Jurkat, Clone E6-1 (cell line): ENCODE measurements around the gene ZNF550. TPM values are rescaled to one million over a fixed set of nuclear protein-coding genes. Genes with fewer than 3 reads are reported as not detected.

Experiments
- DNase-seq: peaks from one replicate; pipeline ENCODE4 v3.0.0-alpha.2; 2011; ENCODE audit warnings: low read depth, low spot score
- H3K4me3 ChIP-seq: 2 replicates; pipeline ENCODE4 v1.5.1; 2011; ENCODE audit warnings: mild to moderate bottlenecking, low read length, control low read depth, moderate library complexity
- polyA plus RNA-seq: library from polyadenylated mRNA; unstranded; fragments of >200 nt; gene quantifications from one replicate; pipeline ENCODE4 v1.2.1, GENCODE V29; 2012; ENCODE audit warnings: missing spikeins; ENCODE audit not compliant: insufficient read length, insufficient read depth

The ZNF550 gene
- 9.5 TPM for polyA plus RNA-seq

- H3K4me3 ChIP-seq: peak within 1 kb of the TSS; percentile 88
- peak; percentile 83 for DNase-seq
Observed at GRCh38 chr19:57559404-57560025, at the start of gene ZNF550. TSS of gene ZNF550 (minus strand) at chr19:57559863. CDS start at chr19:57559682, 181 bp downstream.

DNA sequence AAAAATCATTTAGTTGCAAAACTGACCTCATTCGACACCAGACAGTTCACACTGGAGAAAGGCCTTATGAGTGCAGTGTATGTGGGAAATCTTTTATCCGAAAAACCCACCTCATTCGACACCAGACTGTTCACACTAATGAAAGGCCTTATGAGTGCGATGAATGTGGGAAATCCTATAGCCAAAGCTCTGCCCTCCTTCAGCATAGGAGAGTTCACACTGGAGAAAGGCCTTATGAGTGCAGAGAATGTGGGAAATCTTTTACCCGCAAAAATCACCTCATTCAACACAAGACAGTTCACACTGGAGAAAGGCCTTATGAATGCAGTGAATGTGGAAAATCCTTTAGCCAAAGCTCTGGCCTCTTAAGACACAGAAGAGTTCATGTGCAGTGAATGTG is 47.3 kb upstream of the ZNF550 start:
- no peak overlapping the region for H3K4me3 ChIP-seq
- no peak for DNase-seq

GRCh38 chr19:57599761-57600383 is 40.2 kb upstream of the ZNF550 start, which contains the start of gene ZNF530:
TSS of gene ZNF530 (plus strand) at chr19:57599885. CDS start at chr19:57604346, 4,461 bp downstream.
- peak; percentile 90 for DNase-seq
- peak within 1 kb of the TSS; percentile 78 for H3K4me3 ChIP-seq

DNA sequence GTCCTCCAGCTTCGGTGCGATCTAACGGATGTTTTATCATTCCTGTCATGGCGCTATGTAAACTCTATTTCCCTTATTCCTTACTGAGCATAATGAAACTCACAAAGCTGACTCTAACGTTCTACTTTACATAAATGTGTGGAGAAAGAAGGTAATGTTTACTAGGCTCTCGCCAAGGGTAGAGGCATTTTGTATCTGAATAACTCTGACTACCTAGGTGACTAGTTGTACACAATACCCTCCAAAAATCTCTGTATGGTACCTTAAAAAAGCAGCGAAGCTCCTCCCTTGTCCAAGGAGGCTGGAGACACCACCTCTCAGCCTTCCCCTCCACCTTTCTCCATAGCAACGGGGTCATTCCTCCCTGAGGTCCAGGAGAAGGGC is 39.7 kb upstream of the ZNF550 start:
- peak overlapping the region; percentile 78 for H3K4me3 ChIP-seq
- DNase-seq: no peak

GRCh38 chr19:57587529-57587928 is 27.9 kb upstream of the ZNF550 start:
- no peak for DNase-seq

DNA sequence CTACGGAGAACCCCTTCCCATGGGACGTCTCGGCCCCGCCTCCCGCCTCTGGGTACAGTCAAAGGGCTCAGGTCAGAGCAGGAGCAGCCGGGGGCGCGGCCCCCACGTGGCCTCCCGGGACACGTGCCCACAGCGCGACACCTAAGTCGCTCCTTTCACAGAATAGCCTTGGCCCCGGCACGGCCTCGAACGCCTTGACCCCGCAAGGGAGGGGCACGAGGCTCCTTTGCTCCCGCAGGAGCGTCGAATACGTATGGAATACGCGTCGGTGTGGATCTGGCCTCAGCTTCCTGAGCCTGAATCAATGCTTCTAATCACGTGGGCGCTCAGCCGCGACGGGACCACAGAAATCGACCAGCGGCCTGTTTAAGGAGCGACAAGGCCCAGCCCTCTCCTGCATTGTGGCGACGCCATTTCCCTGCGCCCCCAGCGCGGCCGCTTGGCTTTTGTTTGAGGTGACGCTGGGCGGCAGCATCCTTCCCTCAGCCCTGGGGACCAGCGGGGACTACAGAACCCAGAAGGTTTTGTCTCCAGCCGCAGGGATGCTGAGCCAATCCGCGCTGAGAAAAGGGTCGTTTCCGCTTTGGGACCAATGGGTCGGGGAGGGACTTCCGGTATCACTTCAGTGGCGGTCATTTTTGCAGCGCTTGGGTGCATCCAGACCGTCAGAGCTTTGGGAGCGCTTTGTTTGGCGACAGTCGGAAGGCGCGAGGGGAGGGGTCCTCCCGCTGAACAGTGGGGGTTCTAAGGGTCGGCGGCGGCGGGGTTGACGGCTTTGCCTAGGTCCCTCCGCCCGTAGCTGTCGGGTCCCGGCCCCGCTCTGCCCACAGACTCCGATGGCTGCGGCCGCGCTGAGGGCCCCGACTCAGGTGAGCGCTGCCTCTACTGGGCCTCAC is 24.1 kb upstream of the ZNF550 start, which contains the start of gene ZIK1:
TSS of gene ZIK1 (plus strand) at position 625 of the 896 bp plus-strand sequence. CDS start at position 837, 212 bp downstream.
- no peak within 1 kb of the TSS for H3K4me3 ChIP-seq
- DNase-seq: no peak

More at GRCh38 chr19:57587529-57587928, 27.9 kb upstream of the ZNF550 start:
- H3K4me3 ChIP-seq: no peak overlapping the region

- no peak overlapping the region for H3K4me3 ChIP-seq
Observed at GRCh38 chr19:57583104-57583520, 23.4 kb upstream of the ZNF550 start.

DNA sequence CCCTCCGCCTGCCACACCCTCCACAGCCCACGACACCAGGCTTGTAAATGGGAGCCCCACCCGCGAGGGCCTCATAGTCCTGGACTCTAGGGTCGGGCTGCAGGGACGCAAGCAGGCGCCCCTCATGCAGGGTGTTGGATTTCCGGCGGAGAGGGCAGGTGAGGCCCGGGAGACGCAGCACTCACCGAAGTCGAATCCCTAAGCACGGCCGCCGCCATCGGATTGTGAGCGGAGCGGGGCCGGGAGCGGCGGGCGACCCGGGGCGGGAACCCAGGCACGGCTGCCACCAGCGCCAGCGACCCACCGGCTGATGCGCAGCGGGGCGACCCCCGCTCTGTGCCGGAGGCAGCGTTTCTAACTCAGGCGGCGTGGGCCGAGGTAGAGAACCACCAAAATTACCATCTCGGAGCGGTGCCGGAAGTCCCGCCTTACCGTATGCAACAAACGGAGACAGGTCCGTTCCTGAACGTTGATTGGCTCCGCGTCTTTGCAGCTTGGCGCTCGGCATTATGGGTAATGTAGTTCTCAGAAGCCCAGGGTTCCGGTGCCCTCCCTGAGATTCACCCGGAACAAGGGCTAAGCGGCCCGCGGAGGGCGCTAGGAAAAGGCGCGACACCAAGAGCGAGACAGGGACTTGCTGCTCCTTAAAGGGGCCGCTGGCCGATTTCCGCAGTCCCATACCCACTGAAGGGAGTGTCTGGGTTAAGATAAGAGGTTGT is 19.0 kb upstream of the ZNF550 start, which contains the start of gene ZNF416:
TSS of gene ZNF416 (minus strand) at position 425 of the 719 bp plus-strand sequence. CDS start at position 218, 207 bp downstream.
- peak within 1 kb of the TSS; percentile 77 for H3K4me3 ChIP-seq
- DNase-seq: peak; percentile 99

More at GRCh38 chr19:57583104-57583520, 23.4 kb upstream of the ZNF550 start:
- no peak for DNase-seq

DNA sequence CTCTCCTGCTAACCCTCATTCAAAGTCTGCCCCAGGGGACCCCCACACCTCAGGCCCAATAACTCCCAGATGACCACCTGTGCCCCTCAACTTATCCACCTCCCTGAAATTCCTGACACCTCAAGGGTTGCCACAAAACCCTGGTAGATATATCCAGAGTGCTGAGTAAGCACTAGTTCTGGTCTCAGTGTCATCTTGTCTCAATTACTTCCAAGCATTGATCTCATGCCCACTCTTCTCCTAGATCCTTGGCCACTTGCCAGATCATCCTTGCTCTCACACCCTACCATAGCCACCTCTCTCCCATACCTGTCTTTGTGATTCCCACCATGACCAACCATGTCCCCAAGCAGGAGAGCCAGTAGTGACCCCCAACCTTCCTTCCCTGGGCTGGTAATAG is 17.0 kb upstream of the ZNF550 start:
- H3K4me3 ChIP-seq: no peak overlapping the region

DNA sequence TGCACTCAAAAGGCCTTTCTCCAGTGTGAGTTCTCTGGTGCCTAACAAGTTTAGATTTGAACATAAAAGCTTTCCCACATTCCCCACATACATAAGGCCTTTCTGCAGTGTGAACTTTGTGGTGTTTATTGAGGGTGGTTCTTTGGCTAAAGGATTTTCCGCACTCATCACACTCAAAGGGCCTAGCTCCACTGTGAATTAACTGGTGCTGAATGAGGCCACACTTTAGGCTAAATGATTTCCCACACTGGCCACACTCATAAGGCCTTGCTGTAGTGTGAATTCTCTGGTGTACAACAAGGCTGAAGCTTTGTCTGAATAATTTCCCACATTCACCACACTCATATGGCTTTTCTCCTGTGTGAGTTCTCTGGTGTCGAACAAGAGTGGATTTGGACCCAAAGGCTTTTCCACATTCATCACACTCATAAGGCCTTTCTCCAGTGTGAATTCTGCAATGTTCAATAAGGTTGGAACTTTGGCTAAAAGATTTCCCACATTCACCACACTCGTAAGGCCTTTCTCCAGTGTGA is 12.8 kb upstream of the ZNF550 start:
- DNase-seq: no peak
- no peak overlapping the region for H3K4me3 ChIP-seq

More for the DNA sequence above, 17.0 kb upstream of the ZNF550 start:
- DNase-seq: no peak

DNA sequence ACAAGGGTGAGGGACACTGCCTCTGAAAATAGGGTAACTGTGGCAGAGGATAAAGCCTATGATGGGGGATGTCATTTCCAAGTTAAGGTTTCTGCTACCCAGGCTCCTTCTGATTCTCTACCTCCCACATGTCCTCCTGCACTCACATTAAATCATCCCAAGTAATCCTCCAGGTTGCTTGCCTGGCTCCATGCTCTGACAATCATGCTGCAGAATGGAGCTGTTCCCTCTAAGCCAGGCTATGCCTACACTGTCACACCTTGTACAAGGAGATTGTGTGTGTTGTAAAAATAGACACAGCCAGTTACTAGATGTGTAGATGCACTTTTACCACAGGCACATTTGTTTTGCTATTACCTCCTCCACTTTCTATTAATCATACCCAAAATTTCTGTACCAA is 11.0 kb upstream of the ZNF550 start:
- H3K4me3 ChIP-seq: no peak overlapping the region
- no peak for DNase-seq

GRCh38 chr19:57566396-57567265 is 7.0 kb upstream of the ZNF550 start:
- DNase-seq: peak; percentile 54
- H3K4me3 ChIP-seq: no peak overlapping the region

GRCh38 chr19:57563547-57563946 is 3.9 kb upstream of the ZNF550 start:
- H3K4me3 ChIP-seq: no peak overlapping the region
- DNase-seq: no peak

DNA sequence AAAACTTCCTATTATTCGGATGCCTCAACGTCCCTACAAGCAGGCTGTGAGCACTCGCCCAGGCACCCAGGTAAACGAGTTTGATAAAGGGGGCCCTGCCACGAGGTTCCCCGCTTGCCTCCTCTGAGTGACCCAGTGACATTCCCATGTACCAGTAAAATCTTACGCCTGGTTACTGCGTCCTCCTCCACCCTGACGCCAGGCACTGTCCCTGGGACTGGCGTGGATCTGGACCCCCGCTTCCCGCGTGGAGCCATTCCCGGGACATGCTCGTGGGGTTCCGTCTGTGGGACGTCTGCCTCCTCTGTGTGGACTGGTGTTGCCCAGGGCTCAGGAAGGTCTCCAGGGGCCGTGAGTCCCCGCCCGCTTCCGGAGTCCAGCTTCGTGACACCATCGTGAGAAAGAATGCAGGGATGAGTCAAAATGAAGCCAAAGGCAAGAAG is 407 bp upstream of the ZNF550 start:
- DNase-seq: no peak
- H3K4me3 ChIP-seq: peak overlapping the region; percentile 88

GRCh38 chr19:57559008-57559403 is 657 bp downstream of the ZNF550 start:
- H3K4me3 ChIP-seq: peak overlapping the region; percentile 88
- DNase-seq: no peak

- H3K4me3 ChIP-seq: peak overlapping the region; percentile 88
- peak; percentile 6 for DNase-seq
Observed at GRCh38 chr19:57558525-57558924, 1.1 kb downstream of the ZNF550 start.

GRCh38 chr19:57557659-57558058 is 2.0 kb downstream of the ZNF550 start:
- no peak overlapping the region for H3K4me3 ChIP-seq
- no peak for DNase-seq

GRCh38 chr19:57552432-57552831 is 7.2 kb downstream of the ZNF550 start:
- no peak for DNase-seq

More at GRCh38 chr19:57552432-57552831, 7.2 kb downstream of the ZNF550 start:
- no peak overlapping the region for H3K4me3 ChIP-seq
